ENCODE results near the gene AFP. TPM values are rescaled to one million over a fixed set of nuclear protein-coding genes. Genes with fewer than 3 reads are reported as not detected.

Gene AFP
- polyA plus RNA-seq, 1 donor from 2014 or later: not detected

DNA sequence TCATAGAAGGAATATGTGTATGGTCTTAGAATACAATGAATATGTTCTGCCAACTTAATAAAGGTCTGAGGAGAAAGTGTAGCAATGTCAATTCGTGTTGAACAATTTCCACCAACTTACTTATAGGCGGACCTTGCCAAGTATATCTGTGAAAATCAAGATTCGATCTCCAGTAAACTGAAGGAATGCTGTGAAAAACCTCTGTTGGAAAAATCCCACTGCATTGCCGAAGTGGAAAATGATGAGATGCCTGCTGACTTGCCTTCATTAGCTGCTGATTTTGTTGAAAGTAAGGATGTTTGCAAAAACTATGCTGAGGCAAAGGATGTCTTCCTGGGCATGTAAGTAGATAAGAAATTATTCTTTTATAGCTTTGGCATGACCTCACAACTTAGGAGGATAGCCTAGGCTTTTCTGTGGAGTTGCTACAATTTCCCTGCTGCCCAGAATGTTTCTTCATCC, 22.7 kb upstream of the AFP start:
- Histone ChIP-seq H3K36me3 (ENCODE audit: insufficient read depth, low read length) (no peaks in the 10 kb centered on the region), H3K9me3 (ENCODE audit: low read length) (no peaks in the 10 kb centered on the region), H4K20me1 (ENCODE audit: insufficient read depth) (no peaks in the 10 kb centered on the region), H3K27me3 (ENCODE audit: insufficient read depth, low read depth, low read length) (no peaks in the 10 kb centered on the region), H3K27ac (ENCODE audit: low read length) (no peak overlapping the region), H2AFZ (ENCODE audit: low read depth, low read length) (no peak overlapping the region), H3K9me2 (ENCODE audit: insufficient read depth, low read length) (no peaks in the 10 kb centered on the region), H3F3A (ENCODE audit: insufficient read depth, low read length, poor library complexity, severe bottlenecking) (no peaks in the 10 kb centered on the region), H3K4me3 (ENCODE audit: low read length) (no peak overlapping the region), H3K9ac (ENCODE audit: low read length) (no peak overlapping the region), H3K79me2 (replicated peaks; ENCODE audit: insufficient read depth, low read length) (no peaks in the 10 kb centered on the region), H3K4me2 (ENCODE audit: low read length) (no peak overlapping the region)
- TF ChIP-seq SMC3 (conservative IDR thresholded peaks at IDR 0.05; ENCODE audit: poor library complexity) (no peak), TAF1 (IDR thresholded peaks at IDR 0.05; ENCODE audit: low read depth) (no peak), RAD21 (conservative IDR thresholded peaks at IDR 0.05) (no peak), MXI1 (conservative IDR thresholded peaks at IDR 0.05; ENCODE audit: poor library complexity, severe bottlenecking) (no peak)

DNA sequence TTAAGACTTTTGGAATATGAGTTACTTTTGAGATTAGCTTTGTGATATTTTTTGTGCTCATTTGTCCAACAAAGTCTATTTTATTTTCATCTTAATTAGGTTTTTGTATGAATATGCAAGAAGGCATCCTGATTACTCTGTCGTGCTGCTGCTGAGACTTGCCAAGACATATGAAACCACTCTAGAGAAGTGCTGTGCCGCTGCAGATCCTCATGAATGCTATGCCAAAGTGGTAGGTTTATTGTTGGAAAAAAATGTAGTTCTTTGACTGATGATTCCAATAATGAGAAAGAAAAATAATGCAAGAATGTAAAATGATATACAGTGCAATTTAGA, 21.1 kb upstream of the AFP start:
- H3K79me2 ChIP-seq (replicated peaks; ENCODE audit: insufficient read depth, low read length): no peaks in the 10 kb centered on the region
- H3F3A ChIP-seq (ENCODE audit: insufficient read depth, low read length, poor library complexity, severe bottlenecking): no peaks in the 10 kb centered on the region
- H4K20me1 ChIP-seq (ENCODE audit: insufficient read depth): no peaks in the 10 kb centered on the region
- no peak overlapping the region for H3K4me3 ChIP-seq (ENCODE audit: low read length)
- H2AFZ ChIP-seq (ENCODE audit: low read depth, low read length): no peak overlapping the region
- no peak overlapping the region for H3K9ac ChIP-seq (ENCODE audit: low read length)
- no peaks in the 10 kb centered on the region for H3K9me3 ChIP-seq (ENCODE audit: low read length)
- no peaks in the 10 kb centered on the region for H3K27me3 ChIP-seq (ENCODE audit: insufficient read depth, low read depth, low read length)
- H3K36me3 ChIP-seq (ENCODE audit: insufficient read depth, low read length): no peaks in the 10 kb centered on the region
- no peak overlapping the region for H3K27ac ChIP-seq (ENCODE audit: low read length)
- no peaks in the 10 kb centered on the region for H3K9me2 ChIP-seq (ENCODE audit: insufficient read depth, low read length)
- no peak overlapping the region for H3K4me2 ChIP-seq (ENCODE audit: low read length)
- TF ChIP-seq SMC3 (conservative IDR thresholded peaks at IDR 0.05; ENCODE audit: poor library complexity) (no peak), EZH2 (IDR thresholded peaks at IDR 0.05; ENCODE audit: borderline replicate concordance, insufficient read depth, low read length, poor library complexity, severe bottlenecking) (no peak), MXI1 (conservative IDR thresholded peaks at IDR 0.05; ENCODE audit: poor library complexity, severe bottlenecking) (no peak), POLR2AphosphoS5 (IDR thresholded peaks at IDR 0.05) (no peak), RAD21 (conservative IDR thresholded peaks at IDR 0.05) (no peak), TAF1 (IDR thresholded peaks at IDR 0.05; ENCODE audit: low read depth) (no peak), EP300 (conservative IDR thresholded peaks at IDR 0.05; ENCODE audit: poor library complexity, severe bottlenecking) (no peak)
- TF ChIP-seq, protein P1, sequence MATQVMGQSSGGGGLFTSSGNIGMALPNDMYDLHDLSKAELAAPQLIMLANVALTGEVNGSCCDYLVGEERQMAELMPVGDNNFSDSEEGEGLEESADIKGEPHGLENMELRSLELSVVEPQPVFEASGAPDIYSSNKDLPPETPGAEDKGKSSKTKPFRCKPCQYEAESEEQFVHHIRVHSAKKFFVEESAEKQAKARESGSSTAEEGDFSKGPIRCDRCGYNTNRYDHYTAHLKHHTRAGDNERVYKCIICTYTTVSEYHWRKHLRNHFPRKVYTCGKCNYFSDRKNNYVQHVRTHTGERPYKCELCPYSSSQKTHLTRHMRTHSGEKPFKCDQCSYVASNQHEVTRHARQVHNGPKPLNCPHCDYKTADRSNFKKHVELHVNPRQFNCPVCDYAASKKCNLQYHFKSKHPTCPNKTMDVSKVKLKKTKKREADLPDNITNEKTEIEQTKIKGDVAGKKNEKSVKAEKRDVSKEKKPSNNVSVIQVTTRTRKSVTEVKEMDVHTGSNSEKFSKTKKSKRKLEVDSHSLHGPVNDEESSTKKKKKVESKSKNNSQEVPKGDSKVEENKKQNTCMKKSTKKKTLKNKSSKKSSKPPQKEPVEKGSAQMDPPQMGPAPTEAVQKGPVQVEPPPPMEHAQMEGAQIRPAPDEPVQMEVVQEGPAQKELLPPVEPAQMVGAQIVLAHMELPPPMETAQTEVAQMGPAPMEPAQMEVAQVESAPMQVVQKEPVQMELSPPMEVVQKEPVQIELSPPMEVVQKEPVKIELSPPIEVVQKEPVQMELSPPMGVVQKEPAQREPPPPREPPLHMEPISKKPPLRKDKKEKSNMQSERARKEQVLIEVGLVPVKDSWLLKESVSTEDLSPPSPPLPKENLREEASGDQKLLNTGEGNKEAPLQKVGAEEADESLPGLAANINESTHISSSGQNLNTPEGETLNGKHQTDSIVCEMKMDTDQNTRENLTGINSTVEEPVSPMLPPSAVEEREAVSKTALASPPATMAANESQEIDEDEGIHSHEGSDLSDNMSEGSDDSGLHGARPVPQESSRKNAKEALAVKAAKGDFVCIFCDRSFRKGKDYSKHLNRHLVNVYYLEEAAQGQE (IDR thresholded peaks at IDR 0.05; ENCODE audit: borderline replicate concordance): no peak
- TF ChIP-seq, protein P2, sequence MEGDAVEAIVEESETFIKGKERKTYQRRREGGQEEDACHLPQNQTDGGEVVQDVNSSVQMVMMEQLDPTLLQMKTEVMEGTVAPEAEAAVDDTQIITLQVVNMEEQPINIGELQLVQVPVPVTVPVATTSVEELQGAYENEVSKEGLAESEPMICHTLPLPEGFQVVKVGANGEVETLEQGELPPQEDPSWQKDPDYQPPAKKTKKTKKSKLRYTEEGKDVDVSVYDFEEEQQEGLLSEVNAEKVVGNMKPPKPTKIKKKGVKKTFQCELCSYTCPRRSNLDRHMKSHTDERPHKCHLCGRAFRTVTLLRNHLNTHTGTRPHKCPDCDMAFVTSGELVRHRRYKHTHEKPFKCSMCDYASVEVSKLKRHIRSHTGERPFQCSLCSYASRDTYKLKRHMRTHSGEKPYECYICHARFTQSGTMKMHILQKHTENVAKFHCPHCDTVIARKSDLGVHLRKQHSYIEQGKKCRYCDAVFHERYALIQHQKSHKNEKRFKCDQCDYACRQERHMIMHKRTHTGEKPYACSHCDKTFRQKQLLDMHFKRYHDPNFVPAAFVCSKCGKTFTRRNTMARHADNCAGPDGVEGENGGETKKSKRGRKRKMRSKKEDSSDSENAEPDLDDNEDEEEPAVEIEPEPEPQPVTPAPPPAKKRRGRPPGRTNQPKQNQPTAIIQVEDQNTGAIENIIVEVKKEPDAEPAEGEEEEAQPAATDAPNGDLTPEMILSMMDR (IDR thresholded peaks at IDR 0.05; ENCODE audit: poor library complexity, severe bottlenecking): no peak

All from neural cell (in vitro differentiated cells).